Activated naive CD4-positive, alpha-beta T cell treated with anti-CD3 and anti-CD28 coated beads, Interleukin-2, amount 10 ng/mL, durations not matched to agents 7 days and 5 days (primary cell): Measurements from ENCODE around the gene PRXL2B.

Experiments used
- CTCF ChIA-PET: fragments of 350-600 bp; sonication (Branson Sonifier 250); formaldehyde crosslinking; loops from one replicate; lab custom pipeline; 2021; ENCODE audit warnings: antibody characterized with exemption; lab: Charles Lee
- DNase-seq: peaks from one replicate; pipeline ENCODE4 v3.0.0-alpha.2; 2020
- H3K27ac Mint-ChIP-seq: one replicate; pipeline ENCODE4 v1.8.0; 2021; ENCODE audit warnings: mild to moderate bottlenecking, moderate library complexity, mixed read lengths
- H3K27me3 Mint-ChIP-seq: one replicate; pipeline ENCODE4 v1.8.0; 2021; ENCODE audit warnings: mild to moderate bottlenecking, mixed read lengths
- H3K36me3 Mint-ChIP-seq: one replicate; pipeline ENCODE4 v1.8.0; 2021; ENCODE audit warnings: mixed read lengths
- H3K4me1 Mint-ChIP-seq: one replicate; pipeline ENCODE4 v1.8.0; 2021; ENCODE audit warnings: mixed read lengths
- H3K4me3 Mint-ChIP-seq: one replicate; pipeline ENCODE4 v1.8.0; 2021; ENCODE audit warnings: mild to moderate bottlenecking, moderate library complexity, mixed read lengths
- H3K9me3 Mint-ChIP-seq: one replicate; pipeline ENCODE4 v1.8.0; 2021; ENCODE audit warnings: mixed read lengths

Gene PRXL2B

GRCh38 chr1:2589431-2590232 lies 3.1 kb downstream of the PRXL2B start:
- H3K27ac Mint-ChIP-seq: no peak overlapping the region
- H3K4me1 Mint-ChIP-seq: peaks cover 22% of the 10 kb centered on the region
- CTCF ChIA-PET: no interaction called here
- peaks cover 3% of the 10 kb centered on the region for H3K27me3 Mint-ChIP-seq
- H3K36me3 Mint-ChIP-seq: peaks cover 7% of the 10 kb centered on the region
- DNase-seq: no peak
- H3K9me3 Mint-ChIP-seq: no peaks in the 10 kb centered on the region
- no peak overlapping the region for H3K4me3 Mint-ChIP-seq

GRCh38 chr1:2590233-2591141 lies 3.9 kb downstream of the PRXL2B start:
- CTCF ChIA-PET: no interaction called here
- Mint-ChIP-seq H3K9me3 (no peaks in the 10 kb centered on the region), H3K27ac (no peak overlapping the region), H3K4me3 (no peak overlapping the region), H3K27me3 (peaks cover 3% of the 10 kb centered on the region), H3K36me3 (peaks cover 4% of the 10 kb centered on the region), H3K4me1 (peaks cover 14% of the 10 kb centered on the region)
- peak; percentile 10 for DNase-seq

GRCh38 chr1:2591233-2591580 lies 4.6 kb downstream of the PRXL2B start:
- H3K27me3 Mint-ChIP-seq: peaks cover 3% of the 10 kb centered on the region
- peaks cover 4% of the 10 kb centered on the region for H3K36me3 Mint-ChIP-seq
- DNase-seq: peak; percentile 16
- H3K27ac Mint-ChIP-seq: no peak overlapping the region
- CTCF ChIA-PET: no interaction called here
- H3K9me3 Mint-ChIP-seq: no peaks in the 10 kb centered on the region
- H3K4me1 Mint-ChIP-seq: peaks cover 13% of the 10 kb centered on the region
- no peak overlapping the region for H3K4me3 Mint-ChIP-seq

- H3K4me1 Mint-ChIP-seq: peaks cover 13% of the 10 kb centered on the region
- H3K4me3 Mint-ChIP-seq: peak overlapping the region; percentile 28
- peaks cover 3% of the 10 kb centered on the region for H3K27me3 Mint-ChIP-seq
- peak; percentile 12 for DNase-seq
- H3K36me3 Mint-ChIP-seq: peaks cover 4% of the 10 kb centered on the region
- H3K27ac Mint-ChIP-seq: no peak overlapping the region
- H3K9me3 Mint-ChIP-seq: no peaks in the 10 kb centered on the region
- CTCF ChIA-PET: no interaction called here
These were observed 5.1 kb downstream of the PRXL2B start for GRCh38 chr1:2591581-2592261.

- Mint-ChIP-seq H3K4me3 (peak overlapping the region; percentile 67), H3K4me1 (peaks cover 10% of the 10 kb centered on the region), H3K9me3 (no peaks in the 10 kb centered on the region), H3K27ac (peak overlapping the region; percentile 73), H3K36me3 (peaks cover 4% of the 10 kb centered on the region), H3K27me3 (peaks cover 9% of the 10 kb centered on the region)
- DNase-seq: peak; percentile 45
- CTCF ChIA-PET: no interaction called here
These were observed 6.1 kb downstream of the PRXL2B start for GRCh38 chr1:2592672-2593071.

- CTCF ChIA-PET: no interaction called here
- Mint-ChIP-seq H3K4me3 (no peak overlapping the region), H3K27me3 (peaks cover 15% of the 10 kb centered on the region), H3K27ac (no peak overlapping the region), H3K36me3 (peaks cover 4% of the 10 kb centered on the region), H3K9me3 (no peaks in the 10 kb centered on the region), H3K4me1 (peaks cover 10% of the 10 kb centered on the region)
- DNase-seq: peak; percentile 17
These were observed 6.8 kb downstream of the PRXL2B start for GRCh38 chr1:2593251-2593878.

- Mint-ChIP-seq H3K36me3 (peaks cover 4% of the 10 kb centered on the region), H3K27ac (no peak overlapping the region), H3K9me3 (no peaks in the 10 kb centered on the region), H3K27me3 (peaks cover 19% of the 10 kb centered on the region), H3K4me1 (peaks cover 8% of the 10 kb centered on the region), H3K4me3 (no peak overlapping the region)
- CTCF ChIA-PET: no interaction called here
- DNase-seq: peak; percentile 16
These were observed 7.5 kb downstream of the PRXL2B start for GRCh38 chr1:2594001-2594640.

GRCh38 chr1:2594641-2595131 lies 8.1 kb downstream of the PRXL2B start:
- CTCF ChIA-PET: no interaction called here
- peaks cover 19% of the 10 kb centered on the region for H3K27me3 Mint-ChIP-seq
- H3K27ac Mint-ChIP-seq: no peak overlapping the region
- H3K36me3 Mint-ChIP-seq: no peaks in the 10 kb centered on the region
- peak; percentile 15 for DNase-seq
- no peak overlapping the region for H3K4me3 Mint-ChIP-seq
- no peaks in the 10 kb centered on the region for H3K9me3 Mint-ChIP-seq
- H3K4me1 Mint-ChIP-seq: peaks cover 8% of the 10 kb centered on the region

- no peaks in the 10 kb centered on the region for H3K36me3 Mint-ChIP-seq
- no peaks in the 10 kb centered on the region for H3K9me3 Mint-ChIP-seq
- DNase-seq: peak; percentile 19
- peaks cover 8% of the 10 kb centered on the region for H3K4me1 Mint-ChIP-seq
- no peak overlapping the region for H3K4me3 Mint-ChIP-seq
- CTCF ChIA-PET: no interaction called here
- H3K27me3 Mint-ChIP-seq: peaks cover 19% of the 10 kb centered on the region
- no peak overlapping the region for H3K27ac Mint-ChIP-seq
These were observed 8.8 kb downstream of the PRXL2B start for GRCh38 chr1:2595261-2595811.

- DNase-seq: peak; percentile 16
- H3K4me3 Mint-ChIP-seq: no peak overlapping the region
- no peaks in the 10 kb centered on the region for H3K36me3 Mint-ChIP-seq
- no peaks in the 10 kb centered on the region for H3K9me3 Mint-ChIP-seq
- peak overlapping the region; percentile 63 for H3K27ac Mint-ChIP-seq
- H3K4me1 Mint-ChIP-seq: peaks cover 8% of the 10 kb centered on the region
- CTCF ChIA-PET: no interaction called here
- peaks cover 19% of the 10 kb centered on the region for H3K27me3 Mint-ChIP-seq
These were observed 9.4 kb downstream of the PRXL2B start for GRCh38 chr1:2595812-2596529.

GRCh38 chr1:2596530-2597333 lies 10.2 kb downstream of the PRXL2B start:
- peak; percentile 13 for DNase-seq
- peaks cover 19% of the 10 kb centered on the region for H3K27me3 Mint-ChIP-seq
- H3K4me1 Mint-ChIP-seq: peaks cover 7% of the 10 kb centered on the region
- H3K9me3 Mint-ChIP-seq: no peaks in the 10 kb centered on the region
- CTCF ChIA-PET: no interaction called here
- no peak overlapping the region for H3K27ac Mint-ChIP-seq
- H3K4me3 Mint-ChIP-seq: no peak overlapping the region
- H3K36me3 Mint-ChIP-seq: no peaks in the 10 kb centered on the region
